ENCODE data around the gene TREML2.

The TREML2 gene

DNA sequence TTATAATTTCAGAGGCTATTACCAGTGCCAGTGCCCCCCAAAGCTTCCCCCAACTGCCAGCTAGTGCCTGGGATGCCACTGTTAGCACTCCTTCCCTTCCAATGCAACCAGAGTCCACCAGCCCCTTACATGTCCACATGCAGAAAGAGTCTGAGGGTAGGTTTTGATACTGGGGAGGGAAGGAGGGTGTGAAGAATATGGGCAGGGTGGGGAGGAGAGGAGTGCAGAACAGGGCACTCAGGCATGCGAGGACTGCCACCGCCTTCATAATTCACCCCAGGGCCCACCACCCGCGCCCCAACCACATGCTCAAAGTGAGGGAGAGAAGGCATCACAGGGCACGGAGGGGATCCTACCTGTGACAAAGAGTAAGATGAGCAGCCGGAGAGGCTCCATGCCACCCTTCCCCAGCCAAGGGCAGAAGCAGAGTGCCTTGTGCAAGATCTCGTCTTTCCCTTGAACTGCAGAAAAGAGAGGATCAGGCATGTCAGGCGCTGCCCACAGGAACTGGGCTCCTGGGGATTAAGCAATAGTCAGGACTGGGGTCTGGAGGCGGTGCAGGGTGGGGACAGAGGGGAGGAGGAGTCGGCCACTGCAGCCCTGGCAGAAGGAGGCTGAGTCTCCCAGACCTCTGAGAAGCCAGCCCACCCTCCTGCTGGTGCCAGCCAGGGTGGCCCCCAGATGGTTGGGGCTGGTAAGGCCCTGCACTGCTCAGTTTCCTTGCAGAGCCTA lies 38.1 kb downstream of the TREML2 start, which contains the start of gene TREM2:
Gene TREM2 (minus strand): TSS at position 430 of the 732 bp plus-strand sequence. CDS start 34 bp downstream, at position 396.
- TF ChIP-seq GABPA (IDR thresholded peaks at IDR 0.05; ENCODE audit: low read depth) (no peak), POLR2AphosphoS5 (IDR thresholded peaks at IDR 0.05; ENCODE audit: low read depth) (no peak), SPI1 (IDR thresholded peaks at IDR 0.05; ENCODE audit: borderline replicate concordance, low read depth) (no peak)
- TF ChIP-seq, protein P1, sequence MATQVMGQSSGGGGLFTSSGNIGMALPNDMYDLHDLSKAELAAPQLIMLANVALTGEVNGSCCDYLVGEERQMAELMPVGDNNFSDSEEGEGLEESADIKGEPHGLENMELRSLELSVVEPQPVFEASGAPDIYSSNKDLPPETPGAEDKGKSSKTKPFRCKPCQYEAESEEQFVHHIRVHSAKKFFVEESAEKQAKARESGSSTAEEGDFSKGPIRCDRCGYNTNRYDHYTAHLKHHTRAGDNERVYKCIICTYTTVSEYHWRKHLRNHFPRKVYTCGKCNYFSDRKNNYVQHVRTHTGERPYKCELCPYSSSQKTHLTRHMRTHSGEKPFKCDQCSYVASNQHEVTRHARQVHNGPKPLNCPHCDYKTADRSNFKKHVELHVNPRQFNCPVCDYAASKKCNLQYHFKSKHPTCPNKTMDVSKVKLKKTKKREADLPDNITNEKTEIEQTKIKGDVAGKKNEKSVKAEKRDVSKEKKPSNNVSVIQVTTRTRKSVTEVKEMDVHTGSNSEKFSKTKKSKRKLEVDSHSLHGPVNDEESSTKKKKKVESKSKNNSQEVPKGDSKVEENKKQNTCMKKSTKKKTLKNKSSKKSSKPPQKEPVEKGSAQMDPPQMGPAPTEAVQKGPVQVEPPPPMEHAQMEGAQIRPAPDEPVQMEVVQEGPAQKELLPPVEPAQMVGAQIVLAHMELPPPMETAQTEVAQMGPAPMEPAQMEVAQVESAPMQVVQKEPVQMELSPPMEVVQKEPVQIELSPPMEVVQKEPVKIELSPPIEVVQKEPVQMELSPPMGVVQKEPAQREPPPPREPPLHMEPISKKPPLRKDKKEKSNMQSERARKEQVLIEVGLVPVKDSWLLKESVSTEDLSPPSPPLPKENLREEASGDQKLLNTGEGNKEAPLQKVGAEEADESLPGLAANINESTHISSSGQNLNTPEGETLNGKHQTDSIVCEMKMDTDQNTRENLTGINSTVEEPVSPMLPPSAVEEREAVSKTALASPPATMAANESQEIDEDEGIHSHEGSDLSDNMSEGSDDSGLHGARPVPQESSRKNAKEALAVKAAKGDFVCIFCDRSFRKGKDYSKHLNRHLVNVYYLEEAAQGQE (IDR thresholded peaks at IDR 0.05; ENCODE audit: insufficient replicate concordance, low read depth), result no peak
- TF ChIP-seq, protein P2, sequence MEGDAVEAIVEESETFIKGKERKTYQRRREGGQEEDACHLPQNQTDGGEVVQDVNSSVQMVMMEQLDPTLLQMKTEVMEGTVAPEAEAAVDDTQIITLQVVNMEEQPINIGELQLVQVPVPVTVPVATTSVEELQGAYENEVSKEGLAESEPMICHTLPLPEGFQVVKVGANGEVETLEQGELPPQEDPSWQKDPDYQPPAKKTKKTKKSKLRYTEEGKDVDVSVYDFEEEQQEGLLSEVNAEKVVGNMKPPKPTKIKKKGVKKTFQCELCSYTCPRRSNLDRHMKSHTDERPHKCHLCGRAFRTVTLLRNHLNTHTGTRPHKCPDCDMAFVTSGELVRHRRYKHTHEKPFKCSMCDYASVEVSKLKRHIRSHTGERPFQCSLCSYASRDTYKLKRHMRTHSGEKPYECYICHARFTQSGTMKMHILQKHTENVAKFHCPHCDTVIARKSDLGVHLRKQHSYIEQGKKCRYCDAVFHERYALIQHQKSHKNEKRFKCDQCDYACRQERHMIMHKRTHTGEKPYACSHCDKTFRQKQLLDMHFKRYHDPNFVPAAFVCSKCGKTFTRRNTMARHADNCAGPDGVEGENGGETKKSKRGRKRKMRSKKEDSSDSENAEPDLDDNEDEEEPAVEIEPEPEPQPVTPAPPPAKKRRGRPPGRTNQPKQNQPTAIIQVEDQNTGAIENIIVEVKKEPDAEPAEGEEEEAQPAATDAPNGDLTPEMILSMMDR (IDR thresholded peaks at IDR 0.05; ENCODE audit: insufficient read depth, low read length), result no peak
- no peak within 1 kb of the TSS for H3K27ac ChIP-seq (replicated peaks)
- peak in 1 of 2 experiments; percentile 29 for DNase-seq (ENCODE audit: low read depth in 1 of 2, low spot score in 1 of 2)
- H3K27me3 ChIP-seq (ENCODE audit: insufficient read depth, poor library complexity, severe bottlenecking), result no peaks in the 10 kb centered on the region
- H3K4me3 ChIP-seq (replicated peaks; ENCODE audit: insufficient read depth, low read length), result no peak within 1 kb of the TSS

DNA sequence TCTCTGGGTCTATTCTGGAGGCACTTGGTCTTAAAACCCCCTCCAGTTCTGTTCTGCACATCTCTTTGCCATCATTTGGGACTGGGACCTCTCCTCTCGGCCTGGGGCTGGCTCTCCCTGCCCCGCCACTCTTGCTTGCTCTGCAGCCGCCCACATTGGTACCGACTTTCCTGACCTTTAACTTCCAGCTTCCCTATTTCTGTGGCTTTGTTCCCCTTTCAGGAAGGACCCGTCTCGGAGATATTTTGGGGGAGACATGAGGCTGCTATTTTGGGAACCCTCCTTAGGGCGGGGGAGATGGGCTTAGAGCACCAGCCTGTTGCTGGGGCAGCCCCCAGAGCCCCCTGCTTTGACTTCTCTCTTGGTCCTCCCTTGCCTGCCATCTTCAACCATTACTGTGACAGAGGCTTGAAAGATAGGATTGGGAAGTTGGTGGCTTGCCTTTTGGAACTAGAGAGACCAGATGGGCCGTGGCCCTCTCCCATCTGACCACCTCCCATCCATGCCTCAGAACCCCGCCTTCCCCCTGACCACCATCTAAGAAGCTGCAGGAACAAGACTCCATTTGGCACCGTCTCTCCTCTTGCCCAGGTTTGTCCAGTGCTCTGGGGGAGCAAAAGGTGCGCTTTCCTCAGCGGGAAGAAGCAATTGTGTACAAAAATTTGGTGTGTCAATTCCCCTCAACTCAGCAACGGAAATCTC lies 38.9 kb downstream of the TREML2 start:
- Histone ChIP-seq H3K27ac (replicated peaks) (no peak overlapping the region), H3K4me3 (replicated peaks; ENCODE audit: insufficient read depth, low read length) (no peak overlapping the region), H3K27me3 (ENCODE audit: insufficient read depth, poor library complexity, severe bottlenecking) (no peaks in the 10 kb centered on the region)
- TF ChIP-seq POLR2AphosphoS5 (IDR thresholded peaks at IDR 0.05; ENCODE audit: low read depth) (no peak), SPI1 (IDR thresholded peaks at IDR 0.05; ENCODE audit: borderline replicate concordance, low read depth) (peak; percentile 46; the same call in 1 of the 2 replicates)
- TF ChIP-seq, protein P2 (IDR thresholded peaks at IDR 0.05; ENCODE audit: insufficient read depth, low read length), result no peak
- DNase-seq (ENCODE audit: low read depth in 1 of 2, low spot score in 1 of 2), result peak in 1 of 2 experiments; percentile 26

DNA sequence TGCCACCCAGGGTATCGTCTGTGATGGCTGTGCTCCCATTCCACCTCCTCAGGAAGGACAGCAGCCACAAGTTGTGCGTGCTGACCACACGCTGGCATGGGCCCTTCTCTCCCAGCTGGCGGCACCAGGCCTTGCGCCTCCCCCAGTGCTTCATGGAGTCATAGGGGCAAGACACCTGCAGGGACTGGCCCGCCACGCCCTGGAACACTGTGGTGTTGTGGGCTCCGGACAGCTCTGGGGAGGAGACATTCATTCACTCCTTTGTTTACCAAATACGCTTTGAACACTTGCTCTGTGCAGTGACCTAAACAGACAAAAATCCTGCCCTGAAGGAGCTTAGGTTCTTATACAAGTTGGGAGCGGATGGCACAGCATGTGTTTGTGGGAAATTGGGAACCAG lies 39.6 kb downstream of the TREML2 start:
- H3K27ac ChIP-seq (replicated peaks), result no peak overlapping the region
- no peaks in the 10 kb centered on the region for H3K27me3 ChIP-seq (ENCODE audit: insufficient read depth, poor library complexity, severe bottlenecking)
- TF ChIP-seq SPI1 (IDR thresholded peaks at IDR 0.05; ENCODE audit: borderline replicate concordance, low read depth), result no peak
- TF ChIP-seq, protein P1 (IDR thresholded peaks at IDR 0.05; ENCODE audit: insufficient replicate concordance, low read depth), result no peak
- H3K4me3 ChIP-seq (replicated peaks; ENCODE audit: insufficient read depth, low read length), result no peak overlapping the region
- no peak for DNase-seq (ENCODE audit: low read depth in 1 of 2, low spot score in 1 of 2)

DNA sequence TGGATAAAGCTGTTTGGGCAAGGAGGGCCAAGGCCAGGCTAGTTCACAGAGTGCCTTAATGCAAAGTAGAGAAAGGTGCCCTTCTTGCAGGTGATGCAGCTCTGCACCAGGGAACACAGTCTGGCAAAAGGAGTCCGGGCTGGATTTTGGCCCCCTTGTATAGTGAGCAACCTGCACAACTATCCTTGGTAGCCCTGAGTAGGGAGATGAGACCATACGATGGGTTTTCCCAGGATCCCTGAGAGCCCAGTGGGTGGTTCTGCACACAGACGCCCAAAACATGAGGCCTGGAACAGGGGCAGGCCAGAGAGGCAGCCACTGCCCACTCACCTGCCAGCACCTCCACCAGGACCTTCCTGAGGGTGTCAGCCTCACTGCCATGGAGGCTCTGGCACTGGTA lies 40.0 kb downstream of the TREML2 start:
- Histone ChIP-seq H3K27me3 (ENCODE audit: insufficient read depth, poor library complexity, severe bottlenecking) (no peaks in the 10 kb centered on the region), H3K4me3 (replicated peaks; ENCODE audit: insufficient read depth, low read length) (no peak overlapping the region), H3K27ac (replicated peaks) (no peak overlapping the region)
- TF ChIP-seq GABPA (IDR thresholded peaks at IDR 0.05; ENCODE audit: low read depth) (no peak), POLR2AphosphoS5 (IDR thresholded peaks at IDR 0.05; ENCODE audit: low read depth) (no peak), SPI1 (IDR thresholded peaks at IDR 0.05; ENCODE audit: borderline replicate concordance, low read depth) (no peak)
- TF ChIP-seq, protein P1 (IDR thresholded peaks at IDR 0.05; ENCODE audit: insufficient replicate concordance, low read depth), result no peak
- TF ChIP-seq, protein P2 (IDR thresholded peaks at IDR 0.05; ENCODE audit: insufficient read depth, low read length), result no peak
- no peak for DNase-seq (ENCODE audit: low read depth in 1 of 2, low spot score in 1 of 2)
